ENCODE results near the gene OCA2.

OCA2 gene

GRCh38 chr15:28021281-28022039, 77.7 kb downstream of the OCA2 start:
- Histone ChIP-seq H3K27ac (ENCODE audit: low read depth, low read length) (no peak overlapping the region), H3K4me1 (ENCODE audit: control insufficient read depth, insufficient read depth, low read length) (peaks cover 7% of the 10 kb centered on the region)

GRCh38 chr15:28020644-28021043, 78.5 kb downstream of the OCA2 start:
- Histone ChIP-seq H3K4me3 (ENCODE audit: low read depth, low read length) (no peak overlapping the region), H3K27me3 (ENCODE audit: control insufficient read depth, insufficient read depth, low read length) (no peaks in the 10 kb centered on the region), H3K27ac (ENCODE audit: low read depth, low read length) (no peak overlapping the region), H3K9ac (ENCODE audit: low read depth, low read length) (no peak overlapping the region), H3K9me3 (ENCODE audit: control insufficient read depth, insufficient read depth, low read length) (no peaks in the 10 kb centered on the region), H3K36me3 (ENCODE audit: control insufficient read depth, insufficient read depth, low read length) (no peaks in the 10 kb centered on the region), H3K4me1 (ENCODE audit: control insufficient read depth, insufficient read depth, low read length) (peaks cover 7% of the 10 kb centered on the region)

More at GRCh38 chr15:28021281-28022039, 77.7 kb downstream of the OCA2 start:
- Histone ChIP-seq H3K9me3 (ENCODE audit: control insufficient read depth, insufficient read depth, low read length) (no peaks in the 10 kb centered on the region), H3K36me3 (ENCODE audit: control insufficient read depth, insufficient read depth, low read length) (no peaks in the 10 kb centered on the region), H3K4me3 (ENCODE audit: low read depth, low read length) (no peak overlapping the region), H3K27me3 (ENCODE audit: control insufficient read depth, insufficient read depth, low read length) (no peaks in the 10 kb centered on the region), H3K9ac (ENCODE audit: low read depth, low read length) (no peak overlapping the region)

- Histone ChIP-seq H3K9me3 (ENCODE audit: control insufficient read depth, insufficient read depth, low read length) (no peaks in the 10 kb centered on the region), H3K9ac (ENCODE audit: low read depth, low read length) (no peak overlapping the region), H3K27me3 (ENCODE audit: control insufficient read depth, insufficient read depth, low read length) (no peaks in the 10 kb centered on the region), H3K27ac (ENCODE audit: low read depth, low read length) (no peak overlapping the region), H3K4me1 (ENCODE audit: control insufficient read depth, insufficient read depth, low read length) (peaks cover 7% of the 10 kb centered on the region), H3K4me3 (ENCODE audit: low read depth, low read length) (no peak overlapping the region), H3K36me3 (ENCODE audit: control insufficient read depth, insufficient read depth, low read length) (no peaks in the 10 kb centered on the region)
These were observed 79.4 kb downstream of the OCA2 start for GRCh38 chr15:28019594-28020309.

- H3K27ac ChIP-seq (ENCODE audit: low read depth, low read length) = no peak overlapping the region
- H3K9me3 ChIP-seq (ENCODE audit: control insufficient read depth, insufficient read depth, low read length) = no peaks in the 10 kb centered on the region
These were observed 80.6 kb downstream of the OCA2 start for GRCh38 chr15:28018291-28019044.

GRCh38 chr15:28017423-28017924, 81.6 kb downstream of the OCA2 start:
- Histone ChIP-seq H3K4me1 (ENCODE audit: control insufficient read depth, insufficient read depth, low read length) (peaks cover 7% of the 10 kb centered on the region), H3K36me3 (ENCODE audit: control insufficient read depth, insufficient read depth, low read length) (no peaks in the 10 kb centered on the region), H3K9me3 (ENCODE audit: control insufficient read depth, insufficient read depth, low read length) (no peaks in the 10 kb centered on the region), H3K4me3 (ENCODE audit: low read depth, low read length) (no peak overlapping the region), H3K9ac (ENCODE audit: low read depth, low read length) (no peak overlapping the region), H3K27ac (ENCODE audit: low read depth, low read length) (no peak overlapping the region), H3K27me3 (ENCODE audit: control insufficient read depth, insufficient read depth, low read length) (no peaks in the 10 kb centered on the region)

More at GRCh38 chr15:28018291-28019044, 80.6 kb downstream of the OCA2 start:
- no peak overlapping the region for H3K9ac ChIP-seq (ENCODE audit: low read depth, low read length)
- H3K4me1 ChIP-seq (ENCODE audit: control insufficient read depth, insufficient read depth, low read length) = peaks cover 7% of the 10 kb centered on the region
- no peaks in the 10 kb centered on the region for H3K27me3 ChIP-seq (ENCODE audit: control insufficient read depth, insufficient read depth, low read length)
- H3K36me3 ChIP-seq (ENCODE audit: control insufficient read depth, insufficient read depth, low read length) = no peaks in the 10 kb centered on the region
- no peak overlapping the region for H3K4me3 ChIP-seq (ENCODE audit: low read depth, low read length)

- no peak overlapping the region for H3K27ac ChIP-seq (ENCODE audit: low read depth, low read length)
- H3K9me3 ChIP-seq (ENCODE audit: control insufficient read depth, insufficient read depth, low read length) = no peaks in the 10 kb centered on the region
- no peak overlapping the region for H3K9ac ChIP-seq (ENCODE audit: low read depth, low read length)
- H3K4me3 ChIP-seq (ENCODE audit: low read depth, low read length) = no peak overlapping the region
- no peaks in the 10 kb centered on the region for H3K27me3 ChIP-seq (ENCODE audit: control insufficient read depth, insufficient read depth, low read length)
- H3K36me3 ChIP-seq (ENCODE audit: control insufficient read depth, insufficient read depth, low read length) = no peaks in the 10 kb centered on the region
- peaks cover 7% of the 10 kb centered on the region for H3K4me1 ChIP-seq (ENCODE audit: control insufficient read depth, insufficient read depth, low read length)
These were observed 83.3 kb downstream of the OCA2 start for GRCh38 chr15:28015855-28016254.

- Histone ChIP-seq H3K9me3 (ENCODE audit: control insufficient read depth, insufficient read depth, low read length) (no peaks in the 10 kb centered on the region), H3K4me1 (ENCODE audit: control insufficient read depth, insufficient read depth, low read length) (peaks cover 5% of the 10 kb centered on the region)
These were observed 84.4 kb downstream of the OCA2 start for GRCh38 chr15:28014623-28015200.

GRCh38 chr15:28013976-28014375, 85.1 kb downstream of the OCA2 start:
- Histone ChIP-seq H3K27me3 (ENCODE audit: control insufficient read depth, insufficient read depth, low read length) (no peaks in the 10 kb centered on the region), H3K4me1 (ENCODE audit: control insufficient read depth, insufficient read depth, low read length) (no peaks in the 10 kb centered on the region)

More at GRCh38 chr15:28014623-28015200, 84.4 kb downstream of the OCA2 start:
- Histone ChIP-seq H3K4me3 (ENCODE audit: low read depth, low read length) (no peak overlapping the region), H3K9ac (ENCODE audit: low read depth, low read length) (no peak overlapping the region), H3K27me3 (ENCODE audit: control insufficient read depth, insufficient read depth, low read length) (no peaks in the 10 kb centered on the region), H3K36me3 (ENCODE audit: control insufficient read depth, insufficient read depth, low read length) (no peaks in the 10 kb centered on the region), H3K27ac (ENCODE audit: low read depth, low read length) (no peak overlapping the region)

GRCh38 chr15:28013480-28013879, 85.6 kb downstream of the OCA2 start:
- no peak overlapping the region for H3K9ac ChIP-seq (ENCODE audit: low read depth, low read length)
- H3K4me3 ChIP-seq (ENCODE audit: low read depth, low read length) = no peak overlapping the region
- H3K9me3 ChIP-seq (ENCODE audit: control insufficient read depth, insufficient read depth, low read length) = no peaks in the 10 kb centered on the region

More at GRCh38 chr15:28013976-28014375, 85.1 kb downstream of the OCA2 start:
- Histone ChIP-seq H3K9ac (ENCODE audit: low read depth, low read length) (no peak overlapping the region), H3K9me3 (ENCODE audit: control insufficient read depth, insufficient read depth, low read length) (no peaks in the 10 kb centered on the region), H3K4me3 (ENCODE audit: low read depth, low read length) (no peak overlapping the region), H3K27ac (ENCODE audit: low read depth, low read length) (no peak overlapping the region), H3K36me3 (ENCODE audit: control insufficient read depth, insufficient read depth, low read length) (no peaks in the 10 kb centered on the region)

GRCh38 chr15:28012231-28012630, 86.9 kb downstream of the OCA2 start:
- Histone ChIP-seq H3K36me3 (ENCODE audit: control insufficient read depth, insufficient read depth, low read length) (no peaks in the 10 kb centered on the region), H3K4me3 (ENCODE audit: low read depth, low read length) (no peak overlapping the region), H3K4me1 (ENCODE audit: control insufficient read depth, insufficient read depth, low read length) (no peaks in the 10 kb centered on the region), H3K9ac (ENCODE audit: low read depth, low read length) (no peak overlapping the region), H3K27me3 (ENCODE audit: control insufficient read depth, insufficient read depth, low read length) (no peaks in the 10 kb centered on the region), H3K9me3 (ENCODE audit: control insufficient read depth, insufficient read depth, low read length) (no peaks in the 10 kb centered on the region), H3K27ac (ENCODE audit: low read depth, low read length) (no peak overlapping the region)

More at GRCh38 chr15:28013480-28013879, 85.6 kb downstream of the OCA2 start:
- Histone ChIP-seq H3K4me1 (ENCODE audit: control insufficient read depth, insufficient read depth, low read length) (no peaks in the 10 kb centered on the region), H3K27ac (ENCODE audit: low read depth, low read length) (no peak overlapping the region), H3K36me3 (ENCODE audit: control insufficient read depth, insufficient read depth, low read length) (no peaks in the 10 kb centered on the region), H3K27me3 (ENCODE audit: control insufficient read depth, insufficient read depth, low read length) (no peaks in the 10 kb centered on the region)
